ENCODE measurements around the gene ASAP2. TPM values are rescaled to one million over a fixed set of nuclear protein-coding genes. Genes with fewer than 3 reads are reported as not detected.

The ASAP2 gene
- total and polyA plus RNA-seq, 9 of the 15 experiments (the other 6 are each of a cell fraction or from before 2014, with no cell fraction given) = 0.06 to 4.3 (median 3.1) TPM

DNA sequence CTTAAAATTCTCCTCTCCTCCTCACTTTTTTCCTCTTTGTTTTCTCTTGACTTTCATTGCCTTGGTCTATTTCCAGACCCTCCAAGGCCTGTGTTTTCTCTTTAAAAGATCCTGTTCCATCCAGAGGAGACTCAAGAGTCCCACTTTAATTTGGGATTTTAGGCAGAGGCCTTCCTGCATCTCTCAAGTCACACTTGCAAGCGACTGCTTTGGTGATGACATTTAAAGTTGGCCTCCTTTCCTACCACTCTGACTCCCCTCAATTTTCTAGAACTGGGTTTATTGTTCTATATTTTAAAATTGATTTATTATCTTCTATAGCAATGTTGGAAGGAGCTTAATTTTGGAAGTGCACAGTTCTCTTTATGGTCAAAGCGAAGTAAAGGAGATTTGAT, 16.3 kb downstream of the ASAP2 start (continued):
- TF ChIP-seq, protein P1, sequence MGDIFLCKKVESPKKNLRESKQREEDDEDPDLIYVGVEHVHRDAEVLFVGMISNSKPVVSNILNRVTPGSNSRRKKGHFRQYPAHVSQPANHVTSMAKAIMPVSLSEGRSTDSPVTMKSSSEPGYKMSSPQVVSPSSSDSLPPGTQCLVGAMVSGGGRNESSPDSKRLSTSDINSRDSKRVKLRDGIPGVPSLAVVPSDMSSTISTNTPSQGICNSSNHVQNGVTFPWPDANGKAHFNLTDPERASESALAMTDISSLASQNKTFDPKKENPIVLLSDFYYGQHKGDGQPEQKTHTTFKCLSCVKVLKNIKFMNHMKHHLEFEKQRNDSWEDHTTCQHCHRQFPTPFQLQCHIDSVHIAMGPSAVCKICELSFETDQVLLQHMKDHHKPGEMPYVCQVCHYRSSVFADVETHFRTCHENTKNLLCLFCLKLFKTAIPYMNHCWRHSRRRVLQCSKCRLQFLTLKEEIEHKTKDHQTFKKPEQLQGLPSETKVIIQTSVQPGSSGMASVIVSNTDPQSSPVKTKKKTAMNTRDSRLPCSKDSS (IDR thresholded peaks at IDR 0.05; ENCODE audit: low read depth, partially characterized antibody) = no peak
- no peak for TF ChIP-seq REST (IDR thresholded peaks at IDR 0.05; ENCODE audit: borderline replicate concordance)
- no peak for TF ChIP-seq REST (CRISPR knock-in tag; IDR thresholded peaks at IDR 0.05; ENCODE audit: low read depth)
